K562 (cell line): ENCODE measurements around the gene RBX1. TPM values are rescaled to one million over a fixed set of nuclear protein-coding genes. Genes with fewer than 3 reads are reported as not detected.
A peak's percentile ranks its signal among the peaks of the same experiment; 100 is the strongest.

ENCODE experiments used
- CUX1 ChIP-seq: fragments of 200-800 bp; sonication (Bioruptor generic); IDR thresholded peaks from 2 replicates; pipeline ENCODE4 v1.6.1; 2016; ENCODE audit warnings: missing genetic modification characterization, missing compliant biosample characterization
- ESRRA ChIP-seq: fragments of 450-650 bp; IDR thresholded peaks from 2 replicates; pipeline ENCODE4 v1.6.1; 2014; ENCODE audit warnings: low read depth, mild to moderate bottlenecking, moderate library complexity, borderline replicate concordance
- FOXP4 ChIP-seq: sonication (generic); formaldehyde crosslinking; IDR thresholded peaks from 2 replicates; pipeline ENCODE4 v1.8.0; 2022; ENCODE audit warnings: mild to moderate bottlenecking, missing genetic modification reagents, borderline replicate concordance
- HDAC6 ChIP-seq: IDR thresholded peaks from 2 replicates; pipeline ENCODE4 v1.6.1; 2012; ENCODE audit warnings: low read depth, mild to moderate bottlenecking, control low read depth, inconsistent platforms, low read length, moderate library complexity
- IFI16 ChIP-seq: fragments of 250-450 bp; sonication (Bioruptor Pico); IDR thresholded peaks from 2 replicates; pipeline ENCODE4 v2.1.2; 2022; ENCODE audit warnings: mild to moderate bottlenecking, inconsistent platforms
- MTA3 ChIP-seq: fragments of 450-650 bp; formaldehyde crosslinking; IDR thresholded peaks from 2 replicates; pipeline ENCODE4 v1.6.1; 2017; ENCODE audit warnings: mild to moderate bottlenecking, borderline replicate concordance
- NELFE ChIP-seq: IDR thresholded peaks from 2 replicates; pipeline ENCODE4 v1.6.1; 2011; ENCODE audit warnings: mild to moderate bottlenecking; ENCODE audit not compliant: insufficient read depth, insufficient read length
- NFATC3 ChIP-seq: fragments of 450-650 bp; IDR thresholded peaks from 2 replicates; pipeline ENCODE4 v1.6.1; 2017; ENCODE audit warnings: mild to moderate bottlenecking
- NR0B1 ChIP-seq: fragments of 450-650 bp; IDR thresholded peaks from one replicate; pipeline ENCODE4 v1.6.1; 2018; ENCODE audit warnings: mild to moderate bottlenecking, moderate library complexity; ENCODE audit not compliant: partially characterized antibody
- TAF7 ChIP-seq: fragments of 450-650 bp; IDR thresholded peaks from 2 replicates; pipeline ENCODE4 v1.6.1; 2016; ENCODE audit warnings: missing genetic modification characterization, missing compliant biosample characterization
- XRCC3 ChIP-seq: fragments of 450-650 bp; IDR thresholded peaks from 2 replicates; pipeline ENCODE4 v1.6.1; 2017; ENCODE audit warnings: mild to moderate bottlenecking, moderate library complexity
- ZFP91 ChIP-seq: sonication (generic); formaldehyde crosslinking; IDR thresholded peaks from 2 replicates; pipeline ENCODE4 v1.8.0; 2022; ENCODE audit warnings: mild to moderate bottlenecking, missing genetic modification reagents
- ZKSCAN3 ChIP-seq: fragments of 250-450 bp; sonication (Bioruptor Pico); IDR thresholded peaks from 2 replicates; pipeline ENCODE4 v1.4.0; 2020
- ZNF232 ChIP-seq: sonication (generic); formaldehyde crosslinking; IDR thresholded peaks from 2 replicates; pipeline ENCODE4 v1.8.0; 2022; ENCODE audit warnings: mild to moderate bottlenecking, missing genetic modification reagents
- ZNF655 ChIP-seq: fragments of 250-450 bp; sonication (Bioruptor Pico); IDR thresholded peaks from 2 replicates; pipeline ENCODE4 v1.5.0; 2021
- polyA plus RNA-seq, 8 experiments: library from polyadenylated mRNA; depleted of rRNA in 4 of 8; stranded (reverse) in 5 of 8; unstranded in 3 of 8; fragments of >200 nt; fragmentation: Nextera tagmentation in 2 of 8; fragmentation: Illumina TruSeq in 1 of 8; extraction: Ambion mirVana in 2 of 8; extraction: Trizol in 1 of 8; gene quantifications; 2 replicates each; pipeline versions ENCODE4 v1.2.1 to v1.2.3, GENCODE V29; 2011 to 2014; ENCODE audit warnings: inconsistent platforms in 1 of 8, missing spikeins in 1 of 8
- total RNA-seq, 7 experiments: library from RNA; depleted of rRNA in 6 of 7; stranded (reverse); fragments of >200 nt in 6 of 7; fragmentation: Illumina TruSeq in 2 of 7; extraction: Trizol in 2 of 7; gene quantifications; 2 replicates each; pipeline versions ENCODE4 v1.2.1 to v1.2.3, GENCODE V29; 2011 to 2021; ENCODE audit warnings: low replicate concordance in 1 of 7

The RBX1 gene
- total and polyA plus RNA-seq, 9 of the 15 experiments (the other 6 are each of a cell fraction or from before 2014, with no cell fraction given) = 44.0 to 259 (median 67.9) TPM

GRCh38 chr22:40950962-40951794, at the start of gene RBX1 (continued):
- TF ChIP-seq CUX1 (CRISPR knock-in tag) = no peak
- no peak for TF ChIP-seq FOXP4 (CRISPR knock-in tag)
- TF ChIP-seq NFATC3 = no peak
- no peak for TF ChIP-seq ZNF655 (CRISPR knock-in tag)
- TF ChIP-seq XRCC3 = no peak
- peak; percentile 95 for TF ChIP-seq TAF7 (tag)
- peak; percentile 30; the same call in 1 of the 2 replicates for TF ChIP-seq MTA3
- no peak for TF ChIP-seq ZKSCAN3 (CRISPR knock-in tag)
- 0 out of 2 replicates have a peak, but pooled peaks have one; percentile 15 for TF ChIP-seq ESRRA
- TF ChIP-seq NR0B1 = no peak
- TF ChIP-seq IFI16 (CRISPR knock-in tag) = no peak
- TF ChIP-seq HDAC6 = no peak
- no peak for TF ChIP-seq ZFP91 (CRISPR knock-in tag)
- no peak for TF ChIP-seq NELFE
- TF ChIP-seq ZNF232 (CRISPR knock-in tag) = no peak
